HCT116 (cell line): ENCODE measurements around the gene TBC1D25. TPM values are rescaled to one million over a fixed set of nuclear protein-coding genes. Genes with fewer than 3 reads are reported as not detected.
A peak's percentile ranks its signal among the peaks of the same experiment; 100 is the strongest.

ENCODE experiments used
- ATAC-seq: fragments of 200-7000 bp; cut with Tn5 transposase; 2 replicates; pipeline ENCODE4 v1.9.1; 2020; ENCODE audit warnings: mild to moderate bottlenecking, moderate library complexity
- BruUV-seq: library from RNA; stranded (reverse); fragments of 400-500 nt; replicated peaks from 2 replicates; lab custom pipeline; 2021; lab: Mats Ljungman, UMichigan
- CTCF ChIA-PET: fragments of 300-600 bp; sonication (Branson Sonifier 250); formaldehyde crosslinking; loops from one replicate; lab custom pipeline; 2021; ENCODE audit warnings: antibody characterized with exemption; lab: Charles Lee
- POLR2A ChIA-PET: fragments of 300-600, 350-600 bp; sonication (Branson Sonifier 250); formaldehyde crosslinking; loops from one replicate; lab custom pipeline; 2021; ENCODE audit warnings: antibody characterized with exemption; lab: Charles Lee
- RAD21 ChIA-PET, 2 experiments: fragments of 300-600 bp; sonication (Branson Sonifier 250); formaldehyde crosslinking; loops; one replicate each; lab custom pipeline; 2023; ENCODE audit warnings: low total read pairs in 2 of 2; ENCODE audit not compliant: uncharacterized antibody in 2 of 2, unreplicated experiment in 2 of 2, low non-redundant PET in 1 of 2; lab: Charles Lee
- DNase-seq: peaks from one replicate; pipeline ENCODE4 v3.0.0-alpha.2; 2010; ENCODE audit warnings: low read depth, low spot score
- H2AFZ ChIP-seq: fragments of 200-600 bp; shearing (Covaris generic), sonication (generic); 2 replicates; pipeline ENCODE4 v1.6.1; 2017; ENCODE audit warnings: low read depth, mixed run types, mixed read lengths, antibody characterized with exemption, low read length; ENCODE audit not compliant: poor library complexity, severe bottlenecking
- H3K27ac ChIP-seq: 2 replicates; pipeline ENCODE4 v1.5.1; 2012; ENCODE audit warnings: low read depth, low read length
- H3K27me3 ChIP-seq: fragments of 200-600 bp; sonication (generic); 2 replicates; pipeline ENCODE4 v1.6.1; 2016; ENCODE audit warnings: mixed run types, low read length, mixed read lengths; ENCODE audit not compliant: insufficient read depth
- H3K36me3 ChIP-seq, 2 experiments: fragments of 200-500 bp in 1 of 2; fragments of 200-600 bp in 1 of 2; sonication (Bioruptor generic) in 1 of 2; sonication (generic) in 1 of 2; 2 replicates each; pipeline versions ENCODE4 v1.5.1 to v1.6.1; 2014 to 2016; ENCODE audit warnings: low read length in 2 of 2, inconsistent platforms in 1 of 2, mixed read lengths in 1 of 2, mixed run types in 1 of 2; ENCODE audit not compliant: insufficient read depth in 2 of 2, control insufficient read depth in 1 of 2
- H3K4me1 ChIP-seq, 2 experiments: fragments of 200-600 bp in 1 of 2; sonication (generic) in 1 of 2; 2 replicates each; pipeline versions ENCODE4 v1.5.1 to v1.6.1; 2012 to 2017; ENCODE audit warnings: low read length in 2 of 2, inconsistent platforms in 1 of 2, mild to moderate bottlenecking in 1 of 2, mixed read lengths in 1 of 2, mixed run types in 1 of 2, moderate library complexity in 1 of 2; ENCODE audit not compliant: insufficient read depth in 2 of 2, control insufficient read depth in 1 of 2
- H3K4me2 ChIP-seq: fragments of 200-600 bp; sonication (generic); 2 replicates; pipeline ENCODE4 v1.6.1; 2017; ENCODE audit warnings: mixed run types, low read length, mixed read lengths
- H3K4me3 ChIP-seq, 2 experiments: fragments of 200-600 bp in 1 of 2; sonication (generic) in 1 of 2; replicated peaks in 1 of 2; 2 replicates each; pipeline ENCODE4 v1.5.1; 2011 to 2016; ENCODE audit warnings: low read length in 2 of 2, control low read depth in 1 of 2, low read depth in 1 of 2, mild to moderate bottlenecking in 1 of 2, mixed read lengths in 1 of 2, mixed run types in 1 of 2
- H3K79me2 ChIP-seq: fragments of 200-600 bp; sonication (generic); 2 replicates; pipeline ENCODE4 v1.6.1; 2017; ENCODE audit warnings: mild to moderate bottlenecking, mixed run types, low read length, moderate library complexity, mixed read lengths; ENCODE audit not compliant: insufficient read depth
- H3K9ac ChIP-seq: fragments of 200-600 bp; sonication (generic); 2 replicates; pipeline ENCODE4 v1.6.1; 2016; ENCODE audit warnings: low read length, mixed read lengths
- H3K9me2 ChIP-seq: fragments of 200-600 bp; sonication (generic), shearing (Covaris generic); 2 replicates; pipeline ENCODE4 v1.6.1; 2017; ENCODE audit warnings: mixed run types, mild to moderate bottlenecking, moderate library complexity; ENCODE audit not compliant: insufficient read depth
- H3K9me3 ChIP-seq, 2 experiments: fragments of 200-500 bp in 1 of 2; fragments of 200-600 bp in 1 of 2; sonication (Bioruptor generic) in 1 of 2; sonication (generic) in 1 of 2; 2 replicates each; pipeline ENCODE4 v1.6.1; 2014 to 2017; ENCODE audit warnings: low read length in 2 of 2, mixed read lengths in 2 of 2, inconsistent platforms in 1 of 2, low read depth in 1 of 2, mild to moderate bottlenecking in 1 of 2, mixed run types in 1 of 2, moderate library complexity in 1 of 2; ENCODE audit not compliant: control insufficient read depth in 1 of 2, insufficient read depth in 1 of 2
- H4K20me1 ChIP-seq: fragments of 200-600 bp; sonication (generic), shearing (Covaris generic); 2 replicates; pipeline ENCODE4 v1.6.1; 2017; ENCODE audit warnings: mixed run types, mild to moderate bottlenecking, moderate library complexity; ENCODE audit not compliant: insufficient read depth
- EGR1 ChIP-seq: IDR thresholded peaks from 2 replicates; pipeline ENCODE4 v1.6.1; 2012; ENCODE audit warnings: low read depth
- FOSL1 ChIP-seq: IDR thresholded peaks from 2 replicates; pipeline ENCODE4 v1.6.1; 2012; ENCODE audit warnings: low read depth
- JUND ChIP-seq: IDR thresholded peaks from 2 replicates; pipeline ENCODE4 v1.6.1; 2012
- MAX ChIP-seq: IDR thresholded peaks from 2 replicates; pipeline ENCODE4 v1.6.1; 2012
- POLR2AphosphoS5 ChIP-seq: IDR thresholded peaks from 2 replicates; pipeline ENCODE4 v1.6.1; 2011; ENCODE audit warnings: mild to moderate bottlenecking, low read depth, low read length, moderate library complexity
- RAD21 ChIP-seq: IDR thresholded peaks from 2 replicates; pipeline ENCODE4 v1.6.1; 2012; ENCODE audit warnings: low read depth, mild to moderate bottlenecking
- SP1 ChIP-seq: IDR thresholded peaks from 2 replicates; pipeline ENCODE4 v1.6.1; 2012; ENCODE audit warnings: low read depth
- TCF7L2 ChIP-seq: IDR thresholded peaks from 2 replicates; pipeline ENCODE4 v1.7.0; 2011; ENCODE audit warnings: borderline replicate concordance, inconsistent platforms; ENCODE audit not compliant: insufficient read depth, insufficient read length; ENCODE audit errors: extremely low read depth
- ZFX ChIP-seq: fragments of 450-650 bp; IDR thresholded peaks from 2 replicates; pipeline ENCODE4 v1.6.1; 2017
- ZNF274 ChIP-seq: fragments of 200-500 bp; sonication (Bioruptor generic); IDR thresholded peaks from 2 replicates; pipeline ENCODE4 v1.6.1; 2014; ENCODE audit warnings: mild to moderate bottlenecking, low read depth, low read length, inconsistent platforms
- intact Hi-C: fragments of 100-400 bp; cut with micrococcal nuclease; formaldehyde crosslinking; loops from 2 replicates; pipeline ENCODE4 v1.10.0; 2022
- total RNA-seq: library from RNA; stranded (reverse); gene quantifications from one replicate; pipeline ENCODE4 v1.2.1, GENCODE V29; 2021; ENCODE audit not compliant: unreplicated experiment
- TF ChIP-seq, protein P1 (sequence below): IDR thresholded peaks from 2 replicates; pipeline ENCODE4 v1.6.1; 2012

Gene TBC1D25
- total RNA-seq, 1 experiment from 2014 or later = 10.5 TPM

GRCh38 chrX:48508400-48509244, 30.9 kb upstream of the TBC1D25 start, which contains the start of gene PORCN:
Gene PORCN (plus strand): TSS chrX:48508992. CDS start chrX:48509821, 829 bp downstream.
- ATAC-seq (peak; percentile 91), DNase-seq (no peak)
- Histone ChIP-seq H4K20me1 (no peaks in the 10 kb centered on the region), H3K9me3 (no peaks in the 10 kb centered on the region), H3K36me3 (no peaks in the 10 kb centered on the region), H3K4me3 (peak within 1 kb of the TSS; percentile 51 to 68), H3K9me2 (no peaks in the 10 kb centered on the region), H3K27ac (peak within 1 kb of the TSS; percentile 78), H3K4me2 (peak within 1 kb of the TSS; percentile 78), H3K27me3 (no peaks in the 10 kb centered on the region), H3K79me2 (no peaks in the 10 kb centered on the region), H2AFZ (no peak within 1 kb of the TSS), H3K4me1 (peaks cover 6 to 18% of the 10 kb centered on the region in 2 experiments; a peak in 3 of 4 replicates), H3K9ac (peak within 1 kb of the TSS; percentile 73)
- TF ChIP-seq POLR2AphosphoS5 = peak; percentile 50; the same call in 1 of the 2 replicates
- peak; percentile 55 for TF ChIP-seq ZFX
- TF ChIP-seq, protein P1, sequence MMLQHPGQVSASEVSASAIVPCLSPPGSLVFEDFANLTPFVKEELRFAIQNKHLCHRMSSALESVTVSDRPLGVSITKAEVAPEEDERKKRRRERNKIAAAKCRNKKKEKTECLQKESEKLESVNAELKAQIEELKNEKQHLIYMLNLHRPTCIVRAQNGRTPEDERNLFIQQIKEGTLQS = no peak
- TF ChIP-seq MAX = no peak
- no peak for TF ChIP-seq SP1
- TF ChIP-seq JUND = no peak
- no peak for TF ChIP-seq RAD21
- CTCF ChIA-PET = no interaction called here
- TSS peak; percentile 80 for BruUV-seq
- RAD21 ChIA-PET = no interaction called here
- POLR2A ChIA-PET = interaction anchor here (1.0 to 1.3 kb wide), 2 partner anchors 12 to 31 kb away, joined by 3 to 4 read pairs; partner anchors contain the start of gene TBC1D25
- intact Hi-C loops = loop anchor here (2.0 kb wide), 1 partner anchor 34 kb away; no protein-coding TSS in a partner anchor

- POLR2A ChIA-PET = no interaction called here
- Histone ChIP-seq H3K4me3 (peak overlapping the region; percentile 51 to 68), H4K20me1 (no peaks in the 10 kb centered on the region), H3K27ac (peak overlapping the region; percentile 78; the same call in 1 of the 2 replicates), H3K9me2 (no peaks in the 10 kb centered on the region), H3K27me3 (no peaks in the 10 kb centered on the region), H3K9me3 (no peaks in the 10 kb centered on the region), H3K9ac (peak overlapping the region; percentile 73), H3K4me2 (peak overlapping the region; percentile 78), H3K79me2 (no peaks in the 10 kb centered on the region), H3K36me3 (no peaks in the 10 kb centered on the region), H3K4me1 (peaks cover 6 to 18% of the 10 kb centered on the region in 2 experiments; a peak in 3 of 4 replicates), H2AFZ (no peak overlapping the region)
- BruUV-seq = TSS peak; percentile 58
- ATAC-seq = peak; percentile 7; the same call in 1 of the 2 replicates
- intact Hi-C loops = loop anchor here (2.0 kb wide), 1 partner anchor 34 kb away; no protein-coding TSS in a partner anchor
- TF ChIP-seq ZFX = 0 out of 2 replicates have a peak, but pooled peaks have one; percentile 23
- TF ChIP-seq EGR1 = no peak
- TF ChIP-seq ZNF274 = no peak
- TF ChIP-seq FOSL1 = no peak
- TF ChIP-seq TCF7L2 = no peak
- TF ChIP-seq, all 23 proteins: peak for 1
- no peak for DNase-seq
- ChIA-PET CTCF (no interaction called here), RAD21 (no interaction called here)
These were observed 30.3 kb upstream of the TBC1D25 start for GRCh38 chrX:48509245-48509590.
